ENCODE measurements around the gene XPNPEP2. TPM values are rescaled to one million over a fixed set of nuclear protein-coding genes. Genes with fewer than 3 reads are reported as not detected.

Gene XPNPEP2
- total RNA-seq, 1 experiment from 2014 or later = not detected

DNA sequence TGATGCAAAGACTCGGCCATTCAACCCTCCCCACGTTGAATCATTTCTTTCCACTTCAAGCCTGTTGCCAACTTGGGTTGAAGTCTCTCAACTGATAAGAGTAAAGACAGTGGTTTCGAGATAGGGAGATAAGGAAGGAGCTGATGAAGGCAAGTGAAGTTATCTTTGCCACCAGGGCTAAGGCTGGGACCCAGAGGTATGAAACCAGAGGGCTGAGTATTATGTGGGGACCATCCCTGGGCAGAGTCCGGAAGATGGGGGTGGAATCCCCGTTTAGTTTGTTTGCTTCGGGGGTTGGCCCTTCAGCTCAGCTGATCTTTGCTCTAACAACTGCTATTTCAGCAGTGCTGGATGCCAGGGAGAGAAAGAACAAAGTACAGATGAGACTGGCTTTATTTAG, 2.3 kb upstream of the XPNPEP2 start:
- Histone ChIP-seq H3K27ac (ENCODE audit: low read length) (no peak overlapping the region), H3K4me2 (ENCODE audit: low read length) (no peak overlapping the region), H3K4me3 (ENCODE audit: low read length) (no peak overlapping the region), H4K20me1 (ENCODE audit: low read length) (no peaks in the 10 kb centered on the region), H3K9me3 (ENCODE audit: low read length) (no peaks in the 10 kb centered on the region), H3K27me3 (ENCODE audit: low read length) (no peaks in the 10 kb centered on the region), H3K79me2 (ENCODE audit: low read length) (no peaks in the 10 kb centered on the region), H2AFZ (ENCODE audit: low read length) (no peak overlapping the region), H3K9ac (ENCODE audit: low read length) (no peak overlapping the region), H3K4me1 (ENCODE audit: insufficient read depth, low read length) (peaks cover 5% of the 10 kb centered on the region), H3K36me3 (ENCODE audit: low read depth, low read length) (no peaks in the 10 kb centered on the region), H3F3A (ENCODE audit: low read length, unreplicated experiment) (no peaks in the 10 kb centered on the region), H3K9me2 (replicated peaks; ENCODE audit: low read length) (no peaks in the 10 kb centered on the region)
- DNase-seq (no peak), ATAC-seq (no peak)
- BruUV-seq (replicated peaks) = no TSS peak
- POLR2A ChIA-PET (ENCODE audit: unreplicated experiment) = no interaction called here
- intact Hi-C loops (cut with micrococcal nuclease) = no loop called here
- CTCF ChIA-PET = no interaction called here
- no peak for TF ChIP-seq EZH2phosphoT487 (IDR thresholded peaks at IDR 0.05; ENCODE audit: borderline replicate concordance, low read length)
- TF ChIP-seq CTCF (conservative IDR thresholded peaks at IDR 0.05; ENCODE audit: low read depth, low read length) = no peak

DNA sequence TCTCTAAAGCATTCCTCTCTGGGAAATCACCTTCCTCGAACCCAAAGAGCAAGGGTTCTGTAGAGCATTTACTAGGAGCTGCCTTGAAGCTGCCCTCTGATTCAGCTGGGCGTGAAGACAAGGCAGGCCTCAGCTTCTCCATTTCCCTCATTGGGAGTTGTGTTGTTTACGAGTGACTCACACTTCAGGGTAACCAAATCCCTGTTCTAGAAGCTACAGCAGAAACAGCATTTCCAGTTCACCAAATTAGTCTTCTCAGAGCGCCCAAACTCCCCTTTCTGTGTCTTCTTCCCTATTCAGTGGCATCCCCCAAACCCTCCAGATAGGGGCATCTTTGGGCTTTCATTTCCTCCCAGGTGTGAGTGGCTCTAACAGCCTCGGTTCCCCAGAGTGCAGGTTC, 863 bp upstream of the XPNPEP2 start:
- POLR2A ChIA-PET (ENCODE audit: unreplicated experiment) = no interaction called here
- Histone ChIP-seq H3K9ac (ENCODE audit: low read length) (no peak overlapping the region), H3K9me3 (ENCODE audit: low read length) (no peaks in the 10 kb centered on the region), H3K79me2 (ENCODE audit: low read length) (no peaks in the 10 kb centered on the region), H3K4me3 (ENCODE audit: low read length) (no peak overlapping the region), H3K4me2 (ENCODE audit: low read length) (peak overlapping the region; percentile 37; the same call in 1 of the 2 replicates), H3K4me1 (ENCODE audit: insufficient read depth, low read length) (peaks cover 5% of the 10 kb centered on the region), H3K9me2 (replicated peaks; ENCODE audit: low read length) (no peaks in the 10 kb centered on the region), H3K27ac (ENCODE audit: low read length) (no peak overlapping the region), H2AFZ (ENCODE audit: low read length) (no peak overlapping the region), H3K27me3 (ENCODE audit: low read length) (no peaks in the 10 kb centered on the region), H4K20me1 (ENCODE audit: low read length) (no peaks in the 10 kb centered on the region), H3K36me3 (ENCODE audit: low read depth, low read length) (no peaks in the 10 kb centered on the region), H3F3A (ENCODE audit: low read length, unreplicated experiment) (no peaks in the 10 kb centered on the region)
- no peak for TF ChIP-seq CTCF (conservative IDR thresholded peaks at IDR 0.05; ENCODE audit: low read depth, low read length)
- TF ChIP-seq EZH2 (IDR thresholded peaks at IDR 0.05; ENCODE audit: low read length, unreplicated experiment) = no peak
- no peak for TF ChIP-seq EZH2phosphoT487 (IDR thresholded peaks at IDR 0.05; ENCODE audit: borderline replicate concordance, low read length)
- ATAC-seq (peak; percentile 73), DNase-seq (peak; percentile 58)
- CTCF ChIA-PET = no interaction called here
- BruUV-seq (replicated peaks) = no TSS peak
- intact Hi-C loops (cut with micrococcal nuclease) = no loop called here

- TF ChIP-seq EZH2phosphoT487 (IDR thresholded peaks at IDR 0.05; ENCODE audit: borderline replicate concordance, low read length) = no peak
- no peak for TF ChIP-seq EZH2 (IDR thresholded peaks at IDR 0.05; ENCODE audit: low read length, unreplicated experiment)
- no peak for TF ChIP-seq CTCF (conservative IDR thresholded peaks at IDR 0.05; ENCODE audit: low read depth, low read length)
- H2AFZ ChIP-seq (ENCODE audit: low read length) = no peak overlapping the region
- H4K20me1 ChIP-seq (ENCODE audit: low read length) = no peaks in the 10 kb centered on the region
- no peaks in the 10 kb centered on the region for H3K9me2 ChIP-seq (replicated peaks; ENCODE audit: low read length)
- no peak for DNase-seq
- no TSS peak for BruUV-seq (replicated peaks)
- no peaks in the 10 kb centered on the region for H3F3A ChIP-seq (ENCODE audit: low read length, unreplicated experiment)
- H3K27ac ChIP-seq (ENCODE audit: low read length) = no peak overlapping the region
- no peak overlapping the region for H3K4me3 ChIP-seq (ENCODE audit: low read length)
- H3K9me3 ChIP-seq (ENCODE audit: low read length) = no peaks in the 10 kb centered on the region
- ChIA-PET CTCF (no interaction called here), POLR2A (ENCODE audit: unreplicated experiment) (no interaction called here)
- H3K36me3 ChIP-seq (ENCODE audit: low read depth, low read length) = no peaks in the 10 kb centered on the region
- no peaks in the 10 kb centered on the region for H3K79me2 ChIP-seq (ENCODE audit: low read length)
- intact Hi-C loops (cut with micrococcal nuclease) = no loop called here
- H3K27me3 ChIP-seq (ENCODE audit: low read length) = no peaks in the 10 kb centered on the region
- H3K9ac ChIP-seq (ENCODE audit: low read length) = no peak overlapping the region
- peaks cover 5% of the 10 kb centered on the region for H3K4me1 ChIP-seq (ENCODE audit: insufficient read depth, low read length)
- ATAC-seq = no peak
- H3K4me2 ChIP-seq (ENCODE audit: low read length) = no peak overlapping the region
These were observed 799 bp downstream of the XPNPEP2 start for GRCh38 chrX:129739578-129739977.
